Cardiac muscle cell (in vitro differentiated cells and primary cell): Measurements from ENCODE around the gene ACAN. TPM values are rescaled to one million over a fixed set of nuclear protein-coding genes. Genes with fewer than 3 reads are reported as not detected.

Experiments used
- DNase-seq, 2 donors: peaks; one replicate each; pipeline versions ENCODE4 v3.0.0 to v3.0.0-alpha.2; 2010 to 2017; ENCODE audit warnings: low read depth in 1 of 2, low spot score in 1 of 2
- H3K27ac ChIP-seq: fragments of 200-600 bp; sonication (generic); 2 replicates; pipeline ENCODE4 v1.5.1; 2016
- H3K27me3 ChIP-seq: fragments of 200-600 bp; sonication (generic); 2 replicates; pipeline ENCODE4 v1.6.0; 2016; ENCODE audit warnings: control low read depth
- H3K36me3 ChIP-seq: fragments of 200-600 bp; sonication (generic); 2 replicates; pipeline ENCODE4 v1.5.1; 2016; ENCODE audit warnings: control low read depth
- H3K4me1 ChIP-seq: fragments of 200-600 bp; sonication (generic); 2 replicates; pipeline ENCODE4 v1.8.1; 2017; ENCODE audit warnings: low read depth, mild to moderate bottlenecking, mixed run types
- H3K4me3 ChIP-seq: fragments of 200-600 bp; sonication (generic); 2 replicates; pipeline ENCODE4 v1.5.1; 2016; ENCODE audit warnings: mild to moderate bottlenecking
- H3K9me3 ChIP-seq: fragments of 200-600 bp; sonication (generic); 2 replicates; pipeline ENCODE4 v1.5.1; 2017; ENCODE audit warnings: low read depth, mild to moderate bottlenecking, control low read depth
- CTCF ChIP-seq: IDR thresholded peaks from 2 replicates; pipeline ENCODE4 v1.5.1; 2012; ENCODE audit warnings: low read depth, mild to moderate bottlenecking, low read length
- polyA plus RNA-seq: library from polyadenylated mRNA; unstranded; fragments of >200 nt; fragmentation: Nextera tagmentation; extraction: Ambion mirVana; gene quantifications from 2 replicates; pipeline ENCODE4 v1.2.1, GENCODE V29; 2016
- total RNA-seq: library from RNA; depleted of rRNA; stranded (reverse); fragments of >200 nt; gene quantifications from 2 replicates; pipeline ENCODE4 v1.2.3, GENCODE V29; 2016

Gene ACAN
- total and polyA plus RNA-seq, 2 experiments from 2014 or later = 0.71 to 0.91 TPM

GRCh38 chr15:88845616-88846015, 42.4 kb downstream of the ACAN start:
- TF ChIP-seq CTCF = no peak
- no peak overlapping the region for H3K4me3 ChIP-seq
- no peak overlapping the region for H3K27ac ChIP-seq
- H3K27me3 ChIP-seq = no peaks in the 10 kb centered on the region
- H3K36me3 ChIP-seq = no peaks in the 10 kb centered on the region
- no peaks in the 10 kb centered on the region for H3K9me3 ChIP-seq
- no peaks in the 10 kb centered on the region for H3K4me1 ChIP-seq
- no peak for DNase-seq

GRCh38 chr15:88847144-88847543, 43.9 kb downstream of the ACAN start:
- H3K4me3 ChIP-seq = no peak overlapping the region
- H3K4me1 ChIP-seq = no peaks in the 10 kb centered on the region
- TF ChIP-seq CTCF = no peak
- H3K36me3 ChIP-seq = no peaks in the 10 kb centered on the region
- H3K9me3 ChIP-seq = no peaks in the 10 kb centered on the region
- no peaks in the 10 kb centered on the region for H3K27me3 ChIP-seq
- no peak for DNase-seq
- no peak overlapping the region for H3K27ac ChIP-seq

- Histone ChIP-seq H3K27me3 (no peaks in the 10 kb centered on the region), H3K9me3 (no peaks in the 10 kb centered on the region), H3K36me3 (no peaks in the 10 kb centered on the region), H3K27ac (no peak overlapping the region), H3K4me3 (no peak overlapping the region), H3K4me1 (no peaks in the 10 kb centered on the region)
- no peak for DNase-seq
- no peak for TF ChIP-seq CTCF
Measured at GRCh38 chr15:88848203-88848602, 45.0 kb downstream of the ACAN start.

- no peaks in the 10 kb centered on the region for H3K9me3 ChIP-seq
- no peaks in the 10 kb centered on the region for H3K4me1 ChIP-seq
- no peaks in the 10 kb centered on the region for H3K27me3 ChIP-seq
- no peaks in the 10 kb centered on the region for H3K36me3 ChIP-seq
- peak in 1 of 2 donors; percentile 22 for DNase-seq
- H3K4me3 ChIP-seq = no peak overlapping the region
- TF ChIP-seq CTCF = no peak
- H3K27ac ChIP-seq = no peak overlapping the region
Measured at GRCh38 chr15:88849376-88850072, 46.3 kb downstream of the ACAN start.

GRCh38 chr15:88852476-88852875, 49.2 kb downstream of the ACAN start:
- no peak for DNase-seq
- Histone ChIP-seq H3K4me3 (no peak overlapping the region), H3K9me3 (no peaks in the 10 kb centered on the region), H3K36me3 (no peaks in the 10 kb centered on the region), H3K27me3 (no peaks in the 10 kb centered on the region), H3K27ac (no peak overlapping the region), H3K4me1 (no peaks in the 10 kb centered on the region)
- TF ChIP-seq CTCF = no peak
